Peyer's patch (tissue), 4 donors: ENCODE results near the gene INPP5A.

Experiments
- POLR2A ChIP-seq, 2 donors: fragments of 450-650 bp; IDR thresholded peaks; one replicate each; pipeline ENCODE4 v1.5.1; 2017; ENCODE audit warnings: antibody characterized with exemption in 2 of 2, mild to moderate bottlenecking in 2 of 2, moderate library complexity in 2 of 2
- TF ChIP-seq, protein P1 (sequence below), 6 experiments: fragments of 450-650 bp in 4 of 6; fragments of 200-600 bp in 2 of 6; sonication (generic) in 1 of 6; IDR thresholded peaks; one replicate each; pipeline ENCODE4 v1.5.1; 2017 to 2019; ENCODE audit warnings: antibody characterized with exemption in 6 of 6, mild to moderate bottlenecking in 3 of 6, moderate library complexity in 1 of 6

GRCh38 chr10:132705173-132705572 lies 167.6 kb downstream of the INPP5A start:
- TF ChIP-seq, protein P1, sequence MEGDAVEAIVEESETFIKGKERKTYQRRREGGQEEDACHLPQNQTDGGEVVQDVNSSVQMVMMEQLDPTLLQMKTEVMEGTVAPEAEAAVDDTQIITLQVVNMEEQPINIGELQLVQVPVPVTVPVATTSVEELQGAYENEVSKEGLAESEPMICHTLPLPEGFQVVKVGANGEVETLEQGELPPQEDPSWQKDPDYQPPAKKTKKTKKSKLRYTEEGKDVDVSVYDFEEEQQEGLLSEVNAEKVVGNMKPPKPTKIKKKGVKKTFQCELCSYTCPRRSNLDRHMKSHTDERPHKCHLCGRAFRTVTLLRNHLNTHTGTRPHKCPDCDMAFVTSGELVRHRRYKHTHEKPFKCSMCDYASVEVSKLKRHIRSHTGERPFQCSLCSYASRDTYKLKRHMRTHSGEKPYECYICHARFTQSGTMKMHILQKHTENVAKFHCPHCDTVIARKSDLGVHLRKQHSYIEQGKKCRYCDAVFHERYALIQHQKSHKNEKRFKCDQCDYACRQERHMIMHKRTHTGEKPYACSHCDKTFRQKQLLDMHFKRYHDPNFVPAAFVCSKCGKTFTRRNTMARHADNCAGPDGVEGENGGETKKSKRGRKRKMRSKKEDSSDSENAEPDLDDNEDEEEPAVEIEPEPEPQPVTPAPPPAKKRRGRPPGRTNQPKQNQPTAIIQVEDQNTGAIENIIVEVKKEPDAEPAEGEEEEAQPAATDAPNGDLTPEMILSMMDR (IDR thresholded peaks at IDR 0.05) = no peak
- no peak for TF ChIP-seq POLR2A (IDR thresholded peaks at IDR 0.05)
